Stimulated activated CD4-positive, alpha-beta T cell treated with anti-CD3 and anti-CD28 coated beads, Interleukin-2, amount 100 ng/mL, for 24 hours (primary cell): ENCODE measurements around the gene CTRB1.
"Not testable (repeated sequence)": the region's sequence is repeated elsewhere in the genome, so short reads cannot be mapped to it uniquely, and the experiment has no call there.

Experiments
- DNase-seq, 2 donors: peaks; one replicate each; pipeline ENCODE4 v3.0.0-alpha.2; 2020

CTRB1 gene

GRCh38 chr16:75204905-75205304 lies 13.9 kb upstream of the CTRB1 start:
- not testable (repeated sequence) for DNase-seq

- not testable (repeated sequence) for DNase-seq
Observed at GRCh38 chr16:75205438-75205837, 13.3 kb upstream of the CTRB1 start.

DNA sequence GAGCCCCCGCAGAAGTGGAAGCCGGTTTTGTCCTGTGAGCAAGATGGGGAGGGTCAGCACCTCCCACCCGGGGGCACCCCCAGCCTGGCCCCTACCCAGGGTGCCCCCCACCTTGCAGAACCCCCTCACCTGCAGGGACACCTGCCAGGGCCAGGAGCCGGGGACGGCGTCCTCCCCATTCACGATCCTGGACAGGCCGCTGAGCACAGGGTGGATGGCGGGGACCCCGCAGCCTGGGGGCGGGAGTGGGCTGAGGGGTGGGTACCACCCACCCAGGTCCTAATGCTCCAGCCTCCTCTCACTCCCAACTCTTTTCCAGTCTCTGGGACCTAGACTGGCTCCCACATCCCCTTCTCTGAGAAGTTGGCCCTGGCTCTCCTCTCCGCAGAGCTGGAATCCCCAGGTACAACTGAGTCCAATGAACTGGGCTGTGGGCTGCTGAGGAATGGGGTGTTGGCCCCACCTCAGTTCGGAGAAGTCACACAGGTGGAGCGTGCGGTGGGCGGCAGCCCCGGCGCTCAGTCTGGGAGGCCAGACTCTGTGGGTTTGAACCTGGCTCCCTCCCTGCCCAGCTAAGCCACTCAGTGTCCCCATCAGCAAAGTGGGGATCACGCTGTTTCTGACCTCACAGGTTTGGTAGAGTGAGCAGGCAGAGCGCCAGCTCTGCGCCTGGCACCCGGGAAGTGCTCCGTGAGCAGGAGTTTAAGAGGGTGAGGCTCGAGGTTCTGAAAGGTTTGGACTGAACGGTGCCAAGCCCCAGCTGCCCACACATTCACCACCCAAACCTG lies 12.6 kb upstream of the CTRB1 start:
- not testable (repeated sequence) for DNase-seq

GRCh38 chr16:75206749-75207451 lies 11.9 kb upstream of the CTRB1 start, which contains the start of gene CTRB2:
Gene CTRB2 (minus strand): TSS chr16:75207161. CDS start chr16:75207141, 20 bp downstream.
- no peak for DNase-seq

- no peak for DNase-seq
Observed at GRCh38 chr16:75207831-75208230, 11.0 kb upstream of the CTRB1 start.

DNA sequence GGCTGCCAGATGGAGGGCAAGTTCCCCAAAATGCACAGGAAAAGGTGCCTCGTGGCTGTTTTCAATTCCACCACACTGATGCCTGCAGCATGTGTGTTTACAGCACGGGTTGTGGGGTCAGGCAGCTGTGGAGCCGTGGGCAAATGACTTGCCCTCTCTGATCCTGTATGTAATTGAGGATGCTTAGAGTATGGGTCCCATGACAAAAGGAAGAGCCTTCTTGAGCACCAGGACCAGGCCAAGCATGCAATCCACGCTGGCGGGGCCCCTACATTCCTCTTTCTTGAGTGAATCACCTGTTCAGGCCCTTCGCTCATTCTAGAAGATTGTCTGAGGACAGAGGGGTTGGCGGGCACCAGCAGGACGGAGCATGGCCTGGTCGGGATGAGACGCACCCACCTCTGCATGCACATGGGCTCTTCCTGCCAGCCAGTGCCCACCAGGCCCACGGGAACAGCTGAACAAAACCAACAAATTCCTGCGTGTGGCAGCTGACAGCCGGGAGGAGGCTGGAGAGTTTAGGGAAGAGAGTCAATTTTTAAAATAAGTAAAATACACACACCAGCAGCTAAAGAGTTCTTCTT lies 10.5 kb upstream of the CTRB1 start:
- no peak for DNase-seq

- no peak for DNase-seq
Observed at GRCh38 chr16:75208861-75209505, 9.8 kb upstream of the CTRB1 start.

DNA sequence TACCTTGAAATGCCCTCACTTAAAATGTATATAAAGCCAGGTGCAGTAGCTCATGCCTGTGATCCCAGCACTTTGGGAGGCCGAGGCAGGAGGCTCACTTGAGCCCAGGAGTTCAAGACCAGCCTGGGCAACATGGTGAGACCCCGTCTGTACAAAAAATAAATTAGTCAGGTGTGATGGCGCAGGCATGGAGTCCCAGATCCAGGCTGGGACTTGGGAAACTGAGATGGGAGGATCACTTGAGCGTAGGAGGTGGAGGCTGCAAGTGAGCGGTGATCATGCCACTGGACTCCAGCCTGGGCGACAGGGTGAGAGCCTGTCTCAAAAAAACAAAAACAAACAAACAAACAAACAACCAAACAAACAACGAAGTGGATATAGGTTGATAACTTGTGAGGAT lies 9.3 kb upstream of the CTRB1 start:
- not testable (repeated sequence) for DNase-seq

- DNase-seq = no peak
Observed at GRCh38 chr16:75209944-75210343, 8.8 kb upstream of the CTRB1 start.

- DNase-seq = not testable (repeated sequence)
Observed at GRCh38 chr16:75211286-75211685, 7.5 kb upstream of the CTRB1 start.

- DNase-seq = no peak
Observed at GRCh38 chr16:75216127-75216526, 2.7 kb upstream of the CTRB1 start.

DNA sequence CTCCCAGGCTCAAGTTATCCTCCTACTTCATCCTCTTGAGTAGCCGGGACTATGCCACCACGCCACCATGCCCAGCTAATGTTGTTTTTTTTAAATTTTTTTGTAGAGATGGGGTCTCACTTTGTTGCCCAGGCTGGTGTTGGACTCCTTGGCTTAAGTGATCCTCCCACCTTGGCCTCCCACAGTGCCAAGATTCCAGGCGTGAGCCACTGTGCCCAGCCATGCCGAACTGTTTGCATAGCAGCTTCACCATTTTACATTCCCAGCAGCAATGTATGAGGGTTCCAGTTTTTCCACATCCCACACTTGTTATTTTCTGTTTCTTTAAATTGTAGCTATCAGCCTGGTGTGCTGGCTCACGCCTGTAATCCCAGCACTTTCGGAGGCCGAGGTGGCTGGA lies 2.2 kb upstream of the CTRB1 start:
- no peak for DNase-seq

DNA sequence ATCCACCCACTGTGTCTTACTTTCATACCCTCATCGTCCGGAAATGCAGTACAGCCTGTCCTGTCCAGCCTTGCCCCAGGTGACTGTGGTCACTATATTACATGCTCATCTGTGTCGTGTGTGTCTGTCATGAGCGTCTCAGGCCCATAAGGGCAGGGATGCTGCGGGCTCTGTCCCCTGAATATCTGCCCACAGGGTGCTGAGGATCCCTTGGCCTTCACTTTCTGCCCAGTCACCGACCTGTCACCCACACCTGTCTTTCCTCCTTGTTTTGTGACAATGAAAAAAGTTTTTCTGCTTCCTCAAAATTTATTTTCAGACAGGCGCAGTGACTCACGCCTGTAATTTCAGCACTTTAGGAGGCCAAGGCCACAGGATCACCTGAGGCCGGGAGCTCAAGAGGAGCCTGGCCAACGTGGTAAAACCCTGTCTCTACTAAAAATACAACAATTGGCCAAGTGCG lies 1.4 kb upstream of the CTRB1 start:
- no peak for DNase-seq

GRCh38 chr16:75219088-75219487 lies 300 bp downstream of the CTRB1 start:
- DNase-seq = no peak

- DNase-seq = peak in 1 of 2 donors; percentile 18
Observed at GRCh38 chr16:75219838-75220237, 1.1 kb downstream of the CTRB1 start.

GRCh38 chr16:75222271-75222783 lies 3.5 kb downstream of the CTRB1 start:
- DNase-seq = no peak

DNA sequence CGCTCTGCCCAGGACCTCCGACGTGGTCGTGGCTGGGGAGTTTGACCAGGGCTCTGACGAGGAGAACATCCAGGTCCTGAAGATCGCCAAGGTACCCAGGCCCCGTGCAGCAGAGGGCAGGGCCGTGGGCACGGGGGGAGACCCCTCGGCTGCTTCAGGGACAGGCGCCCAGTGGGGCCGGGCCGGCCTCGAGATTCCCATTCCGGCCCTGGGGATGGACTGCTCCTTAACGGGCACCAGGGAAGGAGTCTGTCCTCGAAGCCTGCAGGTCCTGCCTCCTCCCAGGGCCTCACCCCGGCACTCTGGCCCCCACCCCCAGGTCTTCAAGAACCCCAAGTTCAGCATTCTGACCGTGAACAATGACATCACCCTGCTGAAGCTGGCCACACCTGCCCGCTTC lies 4.3 kb downstream of the CTRB1 start:
- DNase-seq = not testable (repeated sequence)

- DNase-seq = no peak
Observed at GRCh38 chr16:75224306-75225082, 5.7 kb downstream of the CTRB1 start.

- no peak for DNase-seq
Observed at GRCh38 chr16:75225092-75225491, 6.3 kb downstream of the CTRB1 start.

DNA sequence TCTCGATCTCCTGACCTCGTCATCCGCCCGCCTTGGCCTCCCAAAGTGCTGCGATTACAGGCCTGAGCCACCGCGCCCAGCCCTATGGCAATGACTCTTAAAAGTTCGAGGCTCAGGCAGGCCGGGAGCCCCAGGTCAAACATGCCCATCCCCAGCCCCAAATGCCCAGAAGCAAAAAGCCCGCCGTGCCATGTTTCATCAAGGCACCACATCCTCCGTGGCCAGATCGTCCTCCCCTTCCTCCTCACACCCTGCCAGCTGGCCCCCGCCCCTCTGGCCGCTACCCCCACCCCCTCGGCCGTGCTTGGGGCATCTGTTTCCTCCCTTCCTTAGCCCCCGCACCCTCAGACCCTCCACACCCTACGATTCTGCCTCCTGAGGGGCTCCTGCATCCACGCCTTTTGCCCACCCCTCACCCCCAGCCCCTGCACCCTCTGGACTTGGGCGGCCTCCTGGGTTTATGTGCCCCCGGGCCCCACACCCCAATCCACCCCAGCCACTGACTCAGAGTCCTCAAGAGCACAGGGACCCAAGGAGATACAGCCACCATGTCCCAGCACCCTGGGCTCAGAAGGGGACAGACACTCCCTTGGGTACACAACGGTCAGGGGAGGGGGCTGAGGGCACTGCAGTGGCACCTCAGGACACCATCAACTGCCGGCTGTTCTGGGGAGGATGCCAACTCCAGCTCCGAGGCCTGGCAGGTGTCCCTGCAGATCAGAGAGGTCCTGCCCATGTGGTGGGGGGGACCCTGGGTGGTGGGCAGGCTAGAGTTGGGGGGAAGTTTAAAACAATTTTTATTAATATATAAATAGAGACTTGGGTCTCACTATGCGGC lies 7.1 kb downstream of the CTRB1 start:
- no peak for DNase-seq
